Measurements from ENCODE around the gene SLC12A7.
"Not testable (repeated sequence)": the region's sequence is repeated elsewhere in the genome, so short reads cannot be mapped to it uniquely, and the experiment has no call there.

The SLC12A7 gene

GRCh38 chr5:1086137-1086536, 25.7 kb downstream of the SLC12A7 start:
- H3K9me3 ChIP-seq (ENCODE audit: control extremely low read depth in 1 of 5, control insufficient read depth in 4 of 5, insufficient read depth in 2 of 5, low read depth in 1 of 5, low read length in 4 of 5), result no peaks in the 10 kb centered on the region
- 95% methylated on average over 11 of the region's 11 CpGs for WGBS (ENCODE audit: insufficient coverage)
- POLR2A ChIA-PET, result no interaction called here

DNA sequence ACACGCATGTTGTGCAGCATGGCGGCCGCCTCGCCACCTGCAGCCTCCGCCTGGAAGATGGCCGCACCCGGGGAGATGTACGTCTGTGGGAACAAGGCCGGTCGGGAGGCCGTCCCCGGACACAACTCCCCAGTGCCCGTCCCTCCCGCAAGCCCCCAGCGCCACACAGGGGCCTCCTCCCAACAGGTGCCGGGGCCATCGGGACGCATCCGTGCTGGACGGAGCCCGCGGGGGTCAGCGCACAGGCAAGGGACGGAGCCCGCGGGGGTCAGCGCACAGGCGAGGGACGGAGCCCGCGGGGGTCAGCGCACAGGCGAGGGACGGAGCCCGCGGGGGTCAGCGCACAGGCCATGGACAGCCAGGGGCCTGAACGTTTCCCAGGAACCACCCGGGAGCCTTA, 26.5 kb downstream of the SLC12A7 start:
- Histone ChIP-seq H3K36me3 (ENCODE audit: control insufficient read depth in 4 of 4, insufficient read depth in 4 of 4, low read length in 3 of 4) (peaks cover 0 to 87% (median 56%) of the 10 kb centered on the region in 4 experiments), H3K27me3 (replicated peaks in 2 of 5; ENCODE audit: control insufficient read depth in 4 of 5, insufficient read depth in 5 of 5, low read length in 4 of 5) (no peaks in the 10 kb centered on the region), H3K4me3 (ENCODE audit: control insufficient read depth in 1 of 7, extremely low read depth in 1 of 7, insufficient read depth in 4 of 7, low read depth in 2 of 7, low read length in 6 of 7) (no peak overlapping the region), H3K4me1 (ENCODE audit: control extremely low read depth in 1 of 4, control insufficient read depth in 4 of 4, insufficient read depth in 4 of 4, low read length in 3 of 4) (no peaks in the 10 kb centered on the region), H3K27ac (ENCODE audit: insufficient read depth in 1 of 2, low read depth in 1 of 2, low read length in 2 of 2, poor library complexity in 1 of 2, severe bottlenecking in 2 of 2) (no peak overlapping the region), H3K9me3 (ENCODE audit: control extremely low read depth in 1 of 5, control insufficient read depth in 4 of 5, insufficient read depth in 2 of 5, low read depth in 1 of 5, low read length in 4 of 5) (no peaks in the 10 kb centered on the region)
- DNase-seq, result no peak
- POLR2A ChIA-PET, result no interaction called here
- CTCF ChIA-PET, result no interaction called here
- WGBS (ENCODE audit: insufficient coverage), result 97% methylated on average over 33 of the region's 39 CpGs

More at GRCh38 chr5:1086137-1086536, 25.7 kb downstream of the SLC12A7 start:
- DNase-seq, result no peak
- Histone ChIP-seq H3K27ac (ENCODE audit: insufficient read depth in 1 of 2, low read depth in 1 of 2, low read length in 2 of 2, poor library complexity in 1 of 2, severe bottlenecking in 2 of 2) (no peak overlapping the region), H3K27me3 (replicated peaks in 2 of 5; ENCODE audit: control insufficient read depth in 4 of 5, insufficient read depth in 5 of 5, low read length in 4 of 5) (no peaks in the 10 kb centered on the region), H3K36me3 (ENCODE audit: control insufficient read depth in 4 of 4, insufficient read depth in 4 of 4, low read length in 3 of 4) (peaks cover 0 to 87% (median 58%) of the 10 kb centered on the region in 4 experiments), H3K4me1 (ENCODE audit: control extremely low read depth in 1 of 4, control insufficient read depth in 4 of 4, insufficient read depth in 4 of 4, low read length in 3 of 4) (no peaks in the 10 kb centered on the region), H3K4me3 (ENCODE audit: control insufficient read depth in 1 of 7, extremely low read depth in 1 of 7, insufficient read depth in 4 of 7, low read depth in 2 of 7, low read length in 6 of 7) (no peak overlapping the region)
- CTCF ChIA-PET, result no interaction called here

DNA sequence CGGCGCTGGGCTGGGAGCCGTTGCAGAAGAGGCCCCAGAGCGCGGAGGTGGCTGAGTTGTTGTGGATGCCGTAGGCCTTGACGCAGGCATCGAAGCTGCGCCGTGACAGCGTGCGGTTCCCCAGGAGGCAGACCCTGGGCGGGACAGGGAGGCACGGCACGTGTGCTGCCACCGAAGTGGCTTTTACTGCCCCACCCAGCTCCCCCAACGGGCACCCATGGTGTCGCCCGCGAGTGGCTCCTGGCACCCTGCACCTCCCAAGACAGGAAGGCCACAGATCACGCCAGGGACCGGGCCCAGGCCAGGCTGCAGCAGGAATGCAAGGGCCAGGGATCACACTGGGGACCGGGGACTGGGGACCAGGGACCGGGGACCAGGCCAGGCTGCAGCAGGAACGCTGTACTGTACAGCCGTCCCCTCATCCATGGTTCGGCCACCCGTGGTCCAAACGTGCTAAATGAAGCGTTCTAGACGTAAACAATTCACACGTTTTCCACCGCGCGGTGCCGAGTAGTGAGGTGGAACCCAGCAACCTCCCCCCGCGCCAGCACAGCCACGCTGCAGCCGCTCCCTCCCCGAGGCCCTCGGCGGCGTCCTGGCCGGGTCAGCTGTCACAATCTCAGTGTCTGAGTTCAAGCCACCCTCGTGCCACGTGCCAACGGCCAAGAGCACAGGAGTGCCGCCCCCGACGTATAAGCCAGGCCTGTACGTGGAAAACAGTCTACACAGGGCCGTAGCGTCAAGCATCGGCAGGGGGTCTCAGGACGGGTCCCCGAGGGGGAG, 27.8 kb downstream of the SLC12A7 start:
- no peak overlapping the region for H3K27ac ChIP-seq (ENCODE audit: insufficient read depth in 1 of 2, low read depth in 1 of 2, low read length in 2 of 2, poor library complexity in 1 of 2, severe bottlenecking in 2 of 2)
- CTCF ChIA-PET, result interaction anchor here (0.9 to 1.2 kb wide), 2 partner anchors 16 to 57 kb away, joined by 3 to 4 read pairs; no protein-coding TSS in a partner anchor
- no peaks in the 10 kb centered on the region for H3K4me1 ChIP-seq (ENCODE audit: control extremely low read depth in 1 of 4, control insufficient read depth in 4 of 4, insufficient read depth in 4 of 4, low read length in 3 of 4)
- POLR2A ChIA-PET, result interaction anchor here (0.8 kb wide), 1 partner anchor 153 kb away, joined by 3 read pairs; no protein-coding TSS in a partner anchor
- H3K9me3 ChIP-seq (ENCODE audit: control extremely low read depth in 1 of 5, control insufficient read depth in 4 of 5, insufficient read depth in 2 of 5, low read depth in 1 of 5, low read length in 4 of 5), result no peaks in the 10 kb centered on the region
- WGBS (ENCODE audit: insufficient coverage), result 96% methylated on average over 57 of the region's 57 CpGs
- no peaks in the 10 kb centered on the region for H3K27me3 ChIP-seq (replicated peaks in 2 of 5; ENCODE audit: control insufficient read depth in 4 of 5, insufficient read depth in 5 of 5, low read length in 4 of 5)
- DNase-seq, result no peak
- H3K36me3 ChIP-seq (ENCODE audit: control insufficient read depth in 4 of 4, insufficient read depth in 4 of 4, low read length in 3 of 4), result peaks cover 0 to 84% (median 56%) of the 10 kb centered on the region in 4 experiments
- no peak overlapping the region for H3K4me3 ChIP-seq (ENCODE audit: control insufficient read depth in 1 of 7, extremely low read depth in 1 of 7, insufficient read depth in 4 of 7, low read depth in 2 of 7, low read length in 6 of 7)

DNA sequence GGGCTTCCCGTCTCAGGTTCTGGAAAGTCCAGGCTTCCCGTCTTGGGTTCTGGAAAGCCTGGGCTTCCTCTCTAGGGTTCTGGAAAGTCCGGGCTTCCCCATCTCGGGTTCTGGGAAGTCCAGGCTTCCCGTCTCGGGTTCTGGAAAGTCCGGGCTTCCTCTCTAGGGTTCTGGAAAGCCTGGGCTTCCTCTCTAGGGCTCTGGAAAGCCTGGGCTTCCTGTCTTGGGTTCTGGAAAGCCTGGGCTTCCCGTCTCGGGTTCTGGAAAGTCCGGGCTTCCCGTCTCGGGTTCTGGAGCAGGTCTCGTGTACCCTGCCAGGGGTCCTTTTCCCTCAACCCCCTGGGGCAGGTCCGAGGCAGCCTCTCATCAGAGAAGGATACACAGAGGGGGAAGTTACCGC, 28.8 kb downstream of the SLC12A7 start:
- H3K27ac ChIP-seq (ENCODE audit: insufficient read depth in 1 of 2, low read depth in 1 of 2, low read length in 2 of 2, poor library complexity in 1 of 2, severe bottlenecking in 2 of 2); H3K4me1 ChIP-seq (ENCODE audit: control extremely low read depth in 1 of 4, control insufficient read depth in 4 of 4, insufficient read depth in 4 of 4, low read length in 3 of 4); H3K27me3 ChIP-seq (replicated peaks in 2 of 5; ENCODE audit: control insufficient read depth in 4 of 5, insufficient read depth in 5 of 5, low read length in 4 of 5); DNase-seq; H3K9me3 ChIP-seq (ENCODE audit: control extremely low read depth in 1 of 5, control insufficient read depth in 4 of 5, insufficient read depth in 2 of 5, low read depth in 1 of 5, low read length in 4 of 5); H3K4me3 ChIP-seq (ENCODE audit: control insufficient read depth in 1 of 7, extremely low read depth in 1 of 7, insufficient read depth in 4 of 7, low read depth in 2 of 7, low read length in 6 of 7): not testable (repeated sequence)
- WGBS (ENCODE audit: insufficient coverage), result 97% methylated on average over 11 of the region's 15 CpGs
- POLR2A ChIA-PET, result interaction anchor here (0.8 kb wide), 1 partner anchor 152 kb away, joined by 3 read pairs; no protein-coding TSS in a partner anchor
- H3K36me3 ChIP-seq (ENCODE audit: control insufficient read depth in 4 of 4, insufficient read depth in 4 of 4, low read length in 3 of 4), result peaks cover 0 to 83% (median 54%) of the 10 kb centered on the region in 4 experiments
- CTCF ChIA-PET, result interaction anchor here (1.2 kb wide), 1 partner anchor 17 kb away, joined by 4 read pairs; no protein-coding TSS in a partner anchor

- DNase-seq, result no peak
- CTCF ChIA-PET, result no interaction called here
- no peaks in the 10 kb centered on the region for H3K4me1 ChIP-seq (ENCODE audit: control extremely low read depth in 1 of 4, control insufficient read depth in 4 of 4, insufficient read depth in 4 of 4, low read length in 3 of 4)
- H3K36me3 ChIP-seq (ENCODE audit: control insufficient read depth in 4 of 4, insufficient read depth in 4 of 4, low read length in 3 of 4), result peaks cover 0 to 83% (median 53%) of the 10 kb centered on the region in 4 experiments
- POLR2A ChIA-PET, result no interaction called here
- no peaks in the 10 kb centered on the region for H3K9me3 ChIP-seq (ENCODE audit: control extremely low read depth in 1 of 5, control insufficient read depth in 4 of 5, insufficient read depth in 2 of 5, low read depth in 1 of 5, low read length in 4 of 5)
- no peak overlapping the region for H3K27ac ChIP-seq (ENCODE audit: insufficient read depth in 1 of 2, low read depth in 1 of 2, low read length in 2 of 2, poor library complexity in 1 of 2, severe bottlenecking in 2 of 2)
- WGBS (ENCODE audit: insufficient coverage), result 95% methylated on average over 26 of the region's 26 CpGs
- H3K27me3 ChIP-seq (replicated peaks in 2 of 5; ENCODE audit: control insufficient read depth in 4 of 5, insufficient read depth in 5 of 5, low read length in 4 of 5), result no peaks in the 10 kb centered on the region
- H3K4me3 ChIP-seq (ENCODE audit: control insufficient read depth in 1 of 7, extremely low read depth in 1 of 7, insufficient read depth in 4 of 7, low read depth in 2 of 7, low read length in 6 of 7), result no peak overlapping the region
Measured at GRCh38 chr5:1081519-1081918, 30.3 kb downstream of the SLC12A7 start.

GRCh38 chr5:1080432-1080831, 31.4 kb downstream of the SLC12A7 start:
- 97% methylated on average over 18 of the region's 18 CpGs for WGBS (ENCODE audit: insufficient coverage)
- Histone ChIP-seq H3K9me3 (ENCODE audit: control extremely low read depth in 1 of 5, control insufficient read depth in 4 of 5, insufficient read depth in 2 of 5, low read depth in 1 of 5, low read length in 4 of 5) (no peaks in the 10 kb centered on the region), H3K27me3 (replicated peaks in 2 of 5; ENCODE audit: control insufficient read depth in 4 of 5, insufficient read depth in 5 of 5, low read length in 4 of 5) (no peaks in the 10 kb centered on the region), H3K4me1 (ENCODE audit: control extremely low read depth in 1 of 4, control insufficient read depth in 4 of 4, insufficient read depth in 4 of 4, low read length in 3 of 4) (no peaks in the 10 kb centered on the region), H3K27ac (ENCODE audit: insufficient read depth in 1 of 2, low read depth in 1 of 2, low read length in 2 of 2, poor library complexity in 1 of 2, severe bottlenecking in 2 of 2) (no peak overlapping the region), H3K4me3 (ENCODE audit: control insufficient read depth in 1 of 7, extremely low read depth in 1 of 7, insufficient read depth in 4 of 7, low read depth in 2 of 7, low read length in 6 of 7) (no peak overlapping the region), H3K36me3 (ENCODE audit: control insufficient read depth in 4 of 4, insufficient read depth in 4 of 4, low read length in 3 of 4) (peaks cover 0 to 83% (median 53%) of the 10 kb centered on the region in 4 experiments)
- ChIA-PET POLR2A (no interaction called here), CTCF (no interaction called here)
- DNase-seq, result no peak

- no peak overlapping the region for H3K4me3 ChIP-seq (ENCODE audit: control insufficient read depth in 1 of 7, extremely low read depth in 1 of 7, insufficient read depth in 4 of 7, low read depth in 2 of 7, low read length in 6 of 7)
- CTCF ChIA-PET, result no interaction called here
Measured at GRCh38 chr5:1079961-1080360, 31.9 kb downstream of the SLC12A7 start.

More at GRCh38 chr5:1079961-1080360, 31.9 kb downstream of the SLC12A7 start:
- Histone ChIP-seq H3K4me1 (ENCODE audit: control extremely low read depth in 1 of 4, control insufficient read depth in 4 of 4, insufficient read depth in 4 of 4, low read length in 3 of 4) (no peaks in the 10 kb centered on the region), H3K27ac (ENCODE audit: insufficient read depth in 1 of 2, low read depth in 1 of 2, low read length in 2 of 2, poor library complexity in 1 of 2, severe bottlenecking in 2 of 2) (no peak overlapping the region), H3K27me3 (replicated peaks in 2 of 5; ENCODE audit: control insufficient read depth in 4 of 5, insufficient read depth in 5 of 5, low read length in 4 of 5) (no peaks in the 10 kb centered on the region), H3K9me3 (ENCODE audit: control extremely low read depth in 1 of 5, control insufficient read depth in 4 of 5, insufficient read depth in 2 of 5, low read depth in 1 of 5, low read length in 4 of 5) (no peaks in the 10 kb centered on the region), H3K36me3 (ENCODE audit: control insufficient read depth in 4 of 4, insufficient read depth in 4 of 4, low read length in 3 of 4) (peaks cover 0 to 84% (median 52%) of the 10 kb centered on the region in 4 experiments)
- DNase-seq, result no peak
- POLR2A ChIA-PET, result no interaction called here
- 97% methylated on average over 21 of the region's 35 CpGs for WGBS (ENCODE audit: insufficient coverage)
